DOHH2 (cell line): ENCODE measurements around the gene RPS6KB2.

Source experiments
- CTCF ChIP-seq: fragments of 200-600 bp; sonication (generic); IDR thresholded peaks from one replicate; pipeline ENCODE4 v1.5.1; 2014; ENCODE audit warnings: antibody characterized with exemption, mild to moderate bottlenecking, low read depth, low read length; ENCODE audit not compliant: poor library complexity, severe bottlenecking
- EZH2phosphoT487 ChIP-seq: fragments of 200-600 bp; sonication (generic); IDR thresholded peaks from 2 replicates; pipeline ENCODE4 v1.6.1; 2017; ENCODE audit warnings: borderline replicate concordance, mild to moderate bottlenecking, antibody characterized with exemption, low read length, moderate library complexity, mixed read lengths

GRCh38 chr11:67428052-67429001 lies at the start of gene RPS6KB2:
- TF ChIP-seq EZH2phosphoT487 = no peak
- TF ChIP-seq CTCF = no peak
